Esophagus muscularis mucosa (tissue), 3 donors: ENCODE results near the gene LIMK1.

Experiments used
- POLR2A ChIP-seq: fragments of 450-650 bp; IDR thresholded peaks from one replicate; pipeline ENCODE4 v1.6.1; 2017; ENCODE audit warnings: antibody characterized with exemption, moderate library complexity, mild to moderate bottlenecking, low read depth
- TF ChIP-seq, protein P1 (sequence below), 3 experiments: fragments of 200-600 bp in 2 of 3; fragments of 450-650 bp in 1 of 3; sonication (generic) in 2 of 3; IDR thresholded peaks; one replicate each; pipeline ENCODE4 v1.5.1; 2017 to 2019; ENCODE audit warnings: antibody characterized with exemption in 3 of 3, mild to moderate bottlenecking in 2 of 3, moderate library complexity in 1 of 3

GRCh38 chr7:74039337-74039736, 44.3 kb upstream of the LIMK1 start:
- TF ChIP-seq, protein P1, sequence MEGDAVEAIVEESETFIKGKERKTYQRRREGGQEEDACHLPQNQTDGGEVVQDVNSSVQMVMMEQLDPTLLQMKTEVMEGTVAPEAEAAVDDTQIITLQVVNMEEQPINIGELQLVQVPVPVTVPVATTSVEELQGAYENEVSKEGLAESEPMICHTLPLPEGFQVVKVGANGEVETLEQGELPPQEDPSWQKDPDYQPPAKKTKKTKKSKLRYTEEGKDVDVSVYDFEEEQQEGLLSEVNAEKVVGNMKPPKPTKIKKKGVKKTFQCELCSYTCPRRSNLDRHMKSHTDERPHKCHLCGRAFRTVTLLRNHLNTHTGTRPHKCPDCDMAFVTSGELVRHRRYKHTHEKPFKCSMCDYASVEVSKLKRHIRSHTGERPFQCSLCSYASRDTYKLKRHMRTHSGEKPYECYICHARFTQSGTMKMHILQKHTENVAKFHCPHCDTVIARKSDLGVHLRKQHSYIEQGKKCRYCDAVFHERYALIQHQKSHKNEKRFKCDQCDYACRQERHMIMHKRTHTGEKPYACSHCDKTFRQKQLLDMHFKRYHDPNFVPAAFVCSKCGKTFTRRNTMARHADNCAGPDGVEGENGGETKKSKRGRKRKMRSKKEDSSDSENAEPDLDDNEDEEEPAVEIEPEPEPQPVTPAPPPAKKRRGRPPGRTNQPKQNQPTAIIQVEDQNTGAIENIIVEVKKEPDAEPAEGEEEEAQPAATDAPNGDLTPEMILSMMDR (IDR thresholded peaks at IDR 0.05): no peak
- TF ChIP-seq POLR2A: no peak
